Peyer's patch (tissue), 4 donors: ENCODE measurements around the gene LRRC47.

Experiments
- CTCF ChIP-seq, 6 experiments: fragments of 450-650 bp in 4 of 6; fragments of 200-600 bp in 2 of 6; sonication (generic) in 1 of 6; IDR thresholded peaks; one replicate each; pipeline ENCODE4 v1.5.1; 2017 to 2019; ENCODE audit warnings: antibody characterized with exemption in 6 of 6, mild to moderate bottlenecking in 3 of 6, moderate library complexity in 1 of 6
- POLR2A ChIP-seq, 2 donors: fragments of 450-650 bp; IDR thresholded peaks; one replicate each; pipeline ENCODE4 v1.5.1; 2017; ENCODE audit warnings: antibody characterized with exemption in 2 of 2, mild to moderate bottlenecking in 2 of 2, moderate library complexity in 2 of 2

- TF ChIP-seq CTCF (IDR thresholded peaks at IDR 0.05) (no peak), POLR2A (IDR thresholded peaks at IDR 0.05) (no peak)
Measured at GRCh38 chr1:3759164-3759563, 37.1 kb downstream of the LRRC47 start.
